NCI-H187 (cell line): ENCODE measurements around the gene TCEA2.

Source experiments
- DNase-seq, 2 experiments: peaks; one replicate each; lab custom pipeline; 2025; lab: John Stamatoyannopoulos, UW

The TCEA2 gene

DNA sequence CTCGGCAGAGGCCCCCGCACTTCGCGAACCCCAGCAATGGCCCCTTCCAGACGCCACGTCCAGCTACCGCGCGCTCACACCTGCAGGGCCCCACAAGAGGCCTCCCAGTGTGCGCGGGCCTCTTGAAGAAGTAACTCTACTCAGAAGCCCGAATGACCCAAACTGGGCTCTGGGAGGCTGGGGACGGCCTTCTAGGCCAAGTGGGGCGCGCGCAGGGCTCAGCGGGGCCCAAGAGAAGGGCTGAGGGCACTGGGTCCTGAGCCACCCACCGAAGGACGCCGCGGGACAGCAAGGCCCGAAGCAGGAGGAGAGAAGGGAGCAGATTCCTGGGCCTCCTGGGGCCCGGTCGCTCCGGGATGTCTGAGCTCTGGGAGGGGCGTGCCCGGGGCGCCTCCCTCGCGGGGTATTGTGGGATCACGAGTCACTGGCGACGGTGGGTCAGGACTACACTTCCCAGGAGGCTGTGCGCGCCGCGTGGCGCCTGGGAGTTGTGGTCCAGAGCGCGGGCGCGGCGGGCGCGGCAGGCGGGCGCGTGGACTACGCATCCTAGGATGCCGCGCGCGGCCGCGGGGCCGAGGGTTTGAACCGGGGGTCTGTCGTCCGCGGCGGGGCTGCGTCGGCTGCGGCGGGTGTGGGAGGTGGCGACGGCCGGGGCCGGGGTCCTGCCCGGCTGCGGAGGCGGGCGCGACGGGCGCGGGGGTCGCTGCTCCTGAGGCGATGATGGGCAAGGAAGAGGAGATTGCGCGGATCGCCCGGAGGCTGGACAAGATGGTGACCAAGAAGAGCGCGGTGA is at the start of gene TCEA2:
TCEA2 (plus strand) TSS at position 603 of the 793 bp plus-strand sequence; CDS start at position 718, 115 bp downstream.
- DNase-seq: peak; percentile 86 to 93

DNA sequence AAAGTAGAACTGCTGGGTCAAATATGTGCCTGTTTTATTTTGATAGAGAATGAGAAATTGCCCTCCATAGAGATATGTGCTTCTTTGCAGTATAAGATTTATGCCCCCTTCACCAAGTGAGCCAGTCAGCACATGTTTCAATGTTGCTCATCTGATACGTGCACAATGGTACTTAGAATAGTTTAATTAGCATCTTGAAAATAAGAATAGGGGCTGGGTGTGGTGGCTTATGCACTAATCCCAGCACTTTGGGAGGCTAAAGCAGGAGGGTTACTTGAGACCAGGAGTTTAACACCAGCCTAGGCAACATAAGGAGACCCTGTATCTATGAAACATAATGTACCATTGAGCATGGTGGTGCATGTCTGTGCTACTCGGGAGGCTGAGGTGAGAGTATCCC is 47.4 kb upstream of the TCEA2 start:
- no peak for DNase-seq

DNA sequence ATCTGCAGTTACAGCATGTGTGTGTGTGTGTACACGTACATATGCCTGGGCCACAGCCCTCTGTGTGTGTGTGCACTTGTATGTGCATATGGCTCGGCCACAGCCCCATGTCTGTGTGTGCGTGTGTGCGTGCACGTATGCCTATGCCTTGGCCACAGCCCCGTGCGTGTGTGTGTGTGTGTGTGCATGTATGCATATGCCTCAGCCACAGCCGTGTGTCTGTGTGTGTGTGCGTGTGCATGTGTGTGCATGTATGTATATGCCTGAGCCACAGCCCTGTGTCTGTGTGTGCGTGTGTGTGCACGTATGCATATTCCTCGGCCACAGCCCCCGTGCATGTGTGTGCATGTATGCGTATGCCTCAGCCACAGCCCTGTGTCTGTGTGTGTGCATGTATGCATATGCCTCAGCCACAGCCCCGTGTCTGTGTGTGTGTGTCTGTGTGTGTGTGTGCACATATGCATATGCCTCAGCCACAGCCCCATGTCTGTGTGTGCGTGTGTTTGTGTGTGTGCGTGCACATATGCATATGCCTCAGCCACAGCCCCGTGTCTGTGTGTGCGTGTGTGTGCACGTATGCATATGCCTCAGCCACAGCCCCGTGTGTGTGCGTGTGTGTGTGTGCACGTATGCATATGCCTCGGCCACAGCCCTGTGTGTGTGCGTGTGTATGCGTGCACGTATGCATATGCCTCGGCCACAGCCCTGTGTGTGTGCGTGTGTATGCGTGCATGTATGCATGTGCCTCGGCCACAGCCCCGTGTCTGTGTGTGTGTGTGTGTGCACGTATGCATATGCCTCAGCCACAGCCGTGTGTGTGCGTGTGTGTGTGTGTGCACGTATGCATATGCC is 41.6 kb upstream of the TCEA2 start:
- no peak for DNase-seq

DNA sequence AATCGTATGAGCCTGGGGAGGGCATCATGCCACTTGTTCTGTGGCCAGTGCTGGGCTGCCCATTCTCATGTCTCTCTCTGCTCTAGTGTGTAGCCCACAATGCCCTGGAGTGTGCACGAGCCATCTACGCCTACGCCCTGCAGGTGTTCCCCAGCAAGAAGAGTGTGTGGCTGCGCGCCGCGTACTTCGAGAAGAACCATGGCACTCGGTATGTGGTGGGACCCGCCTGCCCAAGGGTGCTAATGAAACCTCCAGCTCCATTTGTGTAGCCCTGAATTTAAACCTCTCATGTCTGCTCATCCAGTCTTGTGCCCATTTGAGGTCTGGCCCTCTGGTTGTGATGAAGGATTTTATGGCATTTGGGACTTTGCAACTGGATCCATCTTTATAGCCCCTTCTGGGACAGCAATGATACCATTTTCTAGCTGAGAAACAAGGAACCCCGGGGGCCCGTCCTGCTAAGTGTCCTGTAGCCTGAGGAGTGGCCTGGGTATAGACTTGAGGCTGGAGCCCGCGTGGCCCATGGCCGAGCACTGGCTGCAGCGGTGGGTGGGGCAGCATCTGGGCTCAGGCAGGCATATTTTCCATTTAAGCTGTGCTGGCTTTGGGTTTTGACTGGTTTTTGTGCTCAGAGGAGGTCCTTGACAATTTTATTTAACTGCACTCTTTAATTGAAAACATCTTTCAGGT is 40.2 kb upstream of the TCEA2 start:
- DNase-seq: no peak

DNA sequence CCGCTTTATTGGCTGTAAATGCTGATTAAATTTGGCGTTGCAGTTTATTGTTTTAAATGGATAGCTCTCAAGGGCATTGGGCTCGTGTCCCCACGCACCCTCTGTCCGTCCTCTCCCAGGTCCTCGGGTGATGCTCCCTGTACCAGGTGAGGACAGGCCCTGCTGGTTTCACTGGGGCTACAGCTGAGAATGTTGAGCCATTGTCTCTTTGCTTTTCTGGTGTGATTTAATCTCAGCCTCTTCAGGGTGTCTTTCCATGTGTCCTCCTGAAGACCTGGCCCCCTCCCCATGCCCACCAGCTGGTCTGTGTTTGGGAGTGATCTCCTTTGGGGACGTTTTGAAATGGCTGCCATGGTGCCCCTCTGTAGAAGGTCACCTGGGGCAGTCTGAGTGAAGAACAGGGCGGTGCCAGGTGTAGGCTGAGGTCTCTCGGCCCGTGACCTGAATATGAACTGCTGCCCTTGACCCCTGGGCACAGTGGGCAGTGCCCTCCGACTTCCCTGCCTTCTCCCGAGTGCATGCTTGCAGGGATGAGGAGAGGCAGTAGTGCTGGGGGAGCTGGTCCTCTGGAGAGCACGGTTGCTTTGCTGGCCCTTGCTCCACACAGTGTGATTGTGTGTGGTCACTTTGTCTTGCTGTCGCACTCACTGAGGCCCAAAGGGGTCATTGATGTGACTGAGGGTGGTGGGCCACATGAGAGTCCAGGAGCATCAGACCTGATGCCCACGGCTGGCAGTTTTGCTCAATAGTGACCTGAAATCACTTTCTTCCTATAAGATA is 39.4 kb upstream of the TCEA2 start:
- no peak for DNase-seq

DNA sequence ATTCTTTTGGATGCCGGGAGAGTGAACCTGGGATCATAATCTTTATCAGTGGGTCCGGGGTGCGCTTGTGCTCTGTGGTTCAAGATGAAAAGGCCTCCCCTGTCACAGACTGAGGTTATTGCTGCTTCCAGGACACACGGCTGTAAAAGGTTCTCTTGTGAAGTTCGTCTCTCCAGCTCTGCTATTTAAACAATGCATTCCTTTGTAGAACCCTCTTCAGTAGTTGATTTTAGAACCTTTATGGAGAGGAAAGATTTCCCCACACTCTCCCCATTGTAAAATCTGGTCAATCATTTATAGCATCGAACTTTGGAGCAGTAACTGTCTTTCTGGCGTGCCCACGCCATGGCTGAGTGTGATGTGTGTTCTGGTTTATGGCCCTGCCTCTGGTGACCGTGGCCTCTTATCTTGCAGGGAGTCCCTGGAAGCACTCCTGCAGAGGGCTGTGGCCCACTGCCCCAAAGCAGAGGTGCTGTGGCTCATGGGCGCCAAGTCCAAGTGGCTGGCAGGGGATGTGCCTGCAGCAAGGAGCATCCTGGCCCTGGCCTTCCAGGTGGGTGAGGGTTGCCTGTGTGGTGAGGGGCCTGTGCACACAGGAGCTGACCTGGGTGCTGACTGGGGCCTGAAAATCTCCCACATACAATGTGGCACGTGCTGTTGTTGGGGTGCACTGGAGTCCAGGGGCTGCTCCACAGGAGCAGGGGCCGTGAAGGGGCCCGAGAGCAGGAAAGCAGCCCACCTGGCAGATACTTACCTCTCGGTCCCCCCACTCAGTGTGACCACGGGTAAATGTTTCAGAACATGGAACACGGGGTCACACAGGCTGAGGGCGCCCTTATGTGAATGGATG is 38.6 kb upstream of the TCEA2 start:
- no peak for DNase-seq

DNA sequence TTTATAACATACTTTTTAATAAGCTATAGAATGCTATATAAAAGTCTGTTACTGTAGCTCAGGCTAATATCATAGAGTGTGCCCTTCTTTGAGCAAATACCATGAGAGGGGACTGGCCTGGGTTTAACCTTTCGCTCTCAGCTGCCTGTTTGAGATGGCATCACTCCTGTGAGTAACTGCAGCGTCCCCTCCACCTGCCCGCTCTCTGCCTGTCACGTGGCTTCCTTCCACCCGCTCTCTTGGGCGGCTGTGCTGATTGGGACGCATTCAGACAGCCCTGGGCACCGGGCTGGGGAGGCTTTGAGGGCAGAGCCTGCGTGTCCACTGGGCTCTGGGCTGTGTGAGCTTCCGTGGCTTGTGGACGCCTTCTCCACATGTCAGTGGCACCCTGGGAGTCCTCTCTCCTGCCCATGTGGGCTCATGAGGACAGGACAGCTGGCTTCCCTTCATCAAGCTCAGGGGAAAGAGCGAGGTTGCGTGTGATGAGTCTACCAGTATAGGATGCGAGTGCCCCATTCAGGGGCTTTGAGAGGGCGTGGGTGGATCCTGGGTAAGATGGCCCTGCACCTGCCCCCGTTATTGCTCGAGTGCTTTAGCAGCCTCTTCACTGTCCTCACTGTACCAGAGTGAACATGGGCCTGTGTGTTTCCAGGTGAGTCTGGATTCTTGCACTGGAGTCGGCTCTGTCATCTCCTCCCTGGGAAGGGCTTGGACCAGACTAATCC is 37.7 kb upstream of the TCEA2 start:
- DNase-seq: no peak

DNA sequence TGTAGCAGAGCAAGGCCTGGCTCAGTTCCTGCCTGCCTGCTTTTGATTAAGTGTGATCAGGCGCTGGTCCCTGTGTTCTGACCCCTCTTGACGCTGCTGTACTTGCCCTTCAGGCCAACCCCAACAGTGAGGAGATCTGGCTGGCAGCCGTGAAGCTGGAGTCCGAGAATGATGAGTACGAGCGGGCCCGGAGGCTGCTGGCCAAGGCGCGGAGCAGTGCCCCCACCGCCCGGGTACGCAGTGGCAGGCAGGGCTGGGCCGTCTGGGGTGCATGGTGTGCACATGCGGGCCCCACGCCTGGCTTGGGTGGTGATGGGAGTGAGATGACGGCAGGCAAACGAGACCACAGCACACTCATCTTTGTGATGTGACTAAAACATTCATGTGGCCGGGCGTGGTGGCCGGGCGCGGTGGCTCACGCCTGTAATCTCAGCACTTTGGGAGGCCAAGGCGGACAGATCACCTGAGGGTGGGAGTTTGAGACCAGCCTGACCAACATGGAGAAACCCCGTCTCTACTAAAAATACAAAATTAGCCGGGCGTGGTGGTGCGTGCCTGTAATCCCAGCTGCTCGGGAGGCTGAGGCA is 37.1 kb upstream of the TCEA2 start:
- DNase-seq: no peak

DNA sequence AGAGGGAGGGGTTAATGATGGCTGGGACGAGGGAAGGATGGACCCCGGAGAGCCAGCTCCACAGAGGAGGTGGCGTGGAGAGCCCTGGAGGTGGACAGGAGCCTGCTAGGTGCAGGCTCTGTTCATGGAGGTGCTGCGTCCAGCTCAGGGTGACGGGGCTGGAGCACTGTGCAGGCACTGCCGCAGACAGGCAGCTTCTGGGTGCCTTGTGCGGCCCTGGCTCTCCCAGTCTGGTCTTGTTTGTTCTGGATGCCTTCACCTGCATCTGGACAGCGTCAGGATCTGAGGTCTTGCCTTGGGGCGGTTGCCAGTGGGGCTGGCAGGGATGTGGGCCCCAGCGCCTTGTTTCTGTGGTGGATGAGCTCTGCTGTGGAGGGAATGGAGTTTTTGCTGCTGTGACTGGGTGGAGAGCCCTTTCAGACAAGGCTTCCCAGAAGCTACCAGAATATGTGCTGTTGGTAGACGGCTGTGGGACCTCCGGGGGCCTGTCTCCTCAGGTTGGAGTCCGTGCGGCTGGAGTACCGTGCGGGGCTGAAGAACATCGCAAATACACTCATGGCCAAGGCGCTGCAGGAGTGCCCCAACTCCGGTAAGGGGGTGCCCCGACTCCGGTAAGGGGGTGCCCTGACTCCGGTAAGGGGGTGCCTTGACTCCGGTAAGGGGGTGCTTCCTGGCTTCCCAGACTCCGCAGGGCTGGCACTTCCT is 34.9 kb upstream of the TCEA2 start:
- no peak for DNase-seq

DNA sequence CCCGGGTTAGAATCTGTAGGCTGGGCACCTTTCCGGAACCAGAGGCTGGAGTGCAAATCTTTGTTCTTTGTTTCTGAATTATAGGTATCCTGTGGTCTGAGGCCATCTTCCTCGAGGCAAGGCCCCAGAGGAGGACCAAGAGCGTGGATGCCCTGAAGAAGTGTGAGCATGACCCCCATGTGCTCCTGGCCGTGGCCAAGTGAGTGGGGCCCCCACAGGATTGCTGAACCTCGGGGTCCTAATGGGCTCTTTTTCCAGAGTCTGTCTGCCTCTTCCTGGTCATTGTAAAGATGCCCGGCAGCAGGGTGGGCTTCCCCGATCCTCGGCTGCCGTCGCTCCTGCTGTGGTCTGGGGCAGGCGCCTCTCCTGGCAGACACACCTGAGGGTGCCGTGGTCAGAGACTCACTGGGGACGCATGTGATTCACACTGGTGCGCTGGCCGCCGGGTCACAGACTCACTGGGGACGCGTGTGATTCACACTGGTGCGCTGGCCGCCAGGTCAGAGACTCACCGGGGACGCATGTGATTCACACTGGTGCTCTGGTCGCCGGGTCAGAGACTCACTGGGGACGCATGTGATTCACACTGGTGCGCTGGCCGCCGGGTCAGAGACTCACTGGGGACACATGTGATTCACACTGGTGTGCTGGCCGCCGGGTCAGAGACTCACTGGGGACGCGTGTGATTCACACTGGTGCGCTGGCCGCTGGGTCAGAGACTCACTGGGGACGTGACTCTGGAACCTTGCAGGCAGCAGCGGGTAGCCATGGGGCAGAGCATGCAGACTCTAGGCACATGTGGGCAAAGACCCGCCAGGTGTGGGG is 33.5 kb upstream of the TCEA2 start:
- DNase-seq: no peak

DNA sequence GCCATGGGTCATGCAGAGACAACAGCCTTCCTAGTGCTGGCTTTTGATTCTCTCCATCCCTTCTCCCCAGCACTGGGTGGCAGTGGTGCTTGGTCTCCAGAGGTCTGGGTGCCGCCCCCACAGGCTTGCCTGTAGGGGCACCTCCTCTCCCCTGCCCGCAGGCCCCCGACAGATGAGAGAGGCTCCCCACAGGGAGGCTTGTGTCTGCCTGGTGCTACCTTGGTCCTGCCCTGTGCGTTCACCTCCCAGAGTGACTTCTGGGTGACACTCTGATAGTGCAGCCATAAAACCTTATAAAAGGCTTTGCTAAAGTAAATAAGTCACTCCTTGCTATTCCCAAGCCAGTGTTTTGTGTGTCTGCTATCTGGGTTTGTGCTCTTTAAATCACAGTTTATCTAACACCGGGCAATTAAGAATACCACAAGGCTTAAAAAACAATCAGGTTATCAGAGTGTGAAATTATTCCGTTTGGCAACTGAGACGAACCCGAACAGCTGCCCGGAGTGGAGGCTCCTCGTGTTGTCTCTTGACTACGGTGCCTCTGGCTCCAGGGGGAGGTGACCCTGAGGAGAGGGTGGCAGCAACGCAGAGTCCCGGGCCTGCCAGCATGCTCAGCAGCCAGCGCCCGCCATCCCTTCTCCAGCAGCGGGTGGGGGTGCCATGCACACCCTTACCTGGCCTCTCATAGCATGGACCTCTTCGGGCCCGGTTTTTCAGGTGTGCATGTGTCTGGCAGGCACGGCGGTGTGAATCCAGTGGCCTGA is 32.4 kb upstream of the TCEA2 start:
- DNase-seq: no peak

DNA sequence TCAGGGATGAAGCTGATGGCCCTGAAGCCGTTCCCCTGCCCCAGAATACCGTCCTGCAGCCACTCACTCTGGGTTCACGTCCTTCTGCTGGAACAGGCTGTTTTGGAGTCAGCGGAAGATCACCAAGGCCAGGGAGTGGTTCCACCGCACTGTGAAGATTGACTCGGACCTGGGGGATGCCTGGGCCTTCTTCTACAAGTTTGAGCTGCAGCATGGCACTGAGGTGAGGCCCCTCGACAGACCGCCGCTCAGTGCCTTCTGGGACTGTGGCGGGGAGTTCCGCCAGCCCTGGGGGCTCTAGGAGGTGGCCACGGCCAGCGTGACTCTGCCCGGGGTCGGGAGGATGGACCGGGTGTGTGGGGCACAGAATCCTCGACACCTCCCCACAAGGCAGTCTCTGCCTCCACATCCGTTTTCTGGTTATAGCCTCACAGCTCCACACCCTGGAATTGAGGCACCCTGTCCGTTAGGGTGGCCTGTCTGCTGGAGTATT is 31.1 kb upstream of the TCEA2 start:
- DNase-seq: no peak

DNA sequence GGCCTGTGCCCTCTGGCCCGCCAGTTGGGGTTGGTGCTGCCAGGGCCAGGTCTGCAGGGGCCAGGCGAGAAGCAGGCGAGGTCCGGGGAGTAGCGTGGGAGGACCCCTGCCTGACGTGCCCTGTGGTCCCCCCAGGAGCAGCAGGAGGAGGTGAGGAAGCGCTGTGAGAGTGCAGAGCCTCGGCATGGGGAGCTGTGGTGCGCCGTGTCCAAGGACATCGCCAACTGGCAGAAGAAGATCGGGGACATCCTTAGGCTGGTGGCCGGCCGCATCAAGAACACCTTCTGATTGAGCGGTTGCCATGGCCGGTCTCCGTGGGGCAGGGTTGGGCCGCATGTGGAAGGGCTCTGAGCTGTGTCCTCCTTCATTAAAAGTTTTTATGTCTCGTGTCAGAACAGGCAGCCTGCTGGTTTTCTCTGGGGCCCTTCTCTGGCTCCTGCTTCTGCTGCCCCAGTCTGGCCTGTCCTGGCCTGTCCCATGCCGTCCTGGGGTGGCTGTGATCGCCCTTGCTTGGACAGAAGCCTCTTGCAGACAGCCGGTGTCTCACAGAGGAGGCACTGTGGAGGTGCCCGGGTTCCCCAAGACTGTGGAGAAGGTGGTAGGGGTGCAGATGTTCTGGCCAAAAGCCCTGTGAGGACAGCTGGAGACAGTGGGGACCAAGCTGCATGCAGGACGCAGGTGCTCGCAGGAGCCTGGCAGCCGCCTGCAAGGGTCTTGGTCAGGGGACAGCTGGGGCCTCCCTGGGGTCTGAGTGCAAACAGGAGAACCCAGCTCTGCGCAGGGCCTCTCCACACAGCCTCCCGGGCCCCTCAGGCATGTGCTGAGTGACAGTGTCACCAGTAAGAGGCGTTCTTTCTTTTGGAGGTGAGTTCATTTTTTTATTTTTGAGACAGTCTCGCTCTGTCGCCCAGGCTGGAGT is 30.0 kb upstream of the TCEA2 start:
- no peak for DNase-seq

DNA sequence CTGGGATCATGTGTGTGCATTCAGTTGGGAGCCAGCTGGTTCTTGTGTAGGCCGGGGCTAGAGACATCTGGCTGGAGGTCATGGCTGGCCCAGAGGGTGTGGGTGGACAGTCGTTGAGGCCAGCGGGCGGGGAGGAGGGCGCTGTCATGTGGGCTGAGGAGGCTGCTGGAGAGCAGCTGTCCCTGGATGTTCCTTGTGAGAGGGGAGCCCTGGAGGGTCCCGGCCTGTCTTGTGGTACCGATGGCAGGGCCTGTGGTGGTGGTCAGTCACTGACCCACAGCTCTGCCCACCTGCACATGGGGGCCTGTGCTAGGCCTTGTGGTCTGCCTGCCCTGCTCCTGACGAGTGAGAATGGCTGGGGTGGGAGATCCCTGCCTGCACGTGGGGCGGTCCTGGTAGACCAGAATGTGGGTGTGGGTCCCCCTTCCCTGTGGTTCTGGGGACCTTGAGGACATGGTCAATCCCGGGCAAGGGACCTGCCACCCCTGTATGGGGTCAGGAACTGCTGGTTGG is 29.0 kb upstream of the TCEA2 start:
- no peak for DNase-seq

DNA sequence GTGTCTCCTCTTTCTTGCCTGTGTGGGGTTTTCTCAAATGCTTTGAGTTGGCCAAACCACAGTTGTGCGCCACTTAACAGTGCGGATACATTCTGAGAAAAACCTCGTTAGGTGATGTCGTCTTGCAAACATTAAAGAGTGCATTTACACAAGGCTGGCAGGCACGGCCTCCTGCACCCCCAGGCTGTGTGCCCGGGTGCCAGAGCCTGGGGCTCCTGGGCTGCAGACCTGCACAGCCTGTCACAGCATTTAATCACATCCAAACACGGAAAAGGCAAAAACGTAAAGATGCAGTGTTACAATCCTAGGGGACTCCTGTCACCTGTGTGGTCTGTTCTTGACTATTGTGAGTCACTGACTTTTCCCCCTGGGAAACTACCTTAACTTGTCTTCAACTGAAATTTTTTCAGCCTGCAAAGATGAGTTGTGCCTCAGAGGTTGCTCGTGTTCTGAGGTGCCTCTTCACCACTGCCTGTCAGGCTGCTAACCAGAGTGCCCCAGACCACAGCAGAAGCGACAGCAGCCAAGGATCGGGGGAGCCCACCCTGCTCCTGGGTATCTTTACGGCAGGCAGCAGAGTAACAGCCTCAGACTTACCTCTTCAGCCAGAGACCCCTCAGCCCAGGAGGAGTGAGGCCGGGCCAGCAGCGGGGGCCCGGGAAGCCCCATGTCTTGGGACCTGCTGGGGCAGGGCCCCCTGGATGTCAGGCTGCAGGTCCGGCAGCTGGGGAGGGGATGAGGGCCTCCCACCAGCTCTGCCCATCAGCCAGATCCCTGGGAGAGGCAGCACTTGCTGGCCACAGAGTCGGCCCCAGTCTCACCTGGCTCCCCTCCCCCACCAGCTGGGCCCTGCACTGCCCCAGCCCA is 27.7 kb upstream of the TCEA2 start:
- DNase-seq: no peak
